ENCODE data around the gene DDX39A. TPM values are rescaled to one million over a fixed set of nuclear protein-coding genes. Genes with fewer than 3 reads are reported as not detected.

The DDX39A gene
- total RNA-seq, 1 donor from 2014 or later: 210 TPM

GRCh38 chr19:14440049-14440448 lies 20.9 kb upstream of the DDX39A start:
- H3K4me3 Mint-ChIP-seq: peak overlapping the region; percentile 87
- ChIA-PET CTCF (no interaction called here), POLR2A (interaction anchor here (0.6 to 1.0 kb wide), 2 partner anchors 22 to 28 kb away, joined by 3 to 4 read pairs; no protein-coding TSS in a partner anchor)
- peak overlapping the region; percentile 88 for H3K27ac Mint-ChIP-seq
- H3K27me3 Mint-ChIP-seq: no peaks in the 10 kb centered on the region
- peaks cover 41% of the 10 kb centered on the region for H3K36me3 Mint-ChIP-seq (ENCODE audit: low read depth)
- no peaks in the 10 kb centered on the region for H3K9me3 Mint-ChIP-seq
- H3K4me1 Mint-ChIP-seq: peaks cover 36% of the 10 kb centered on the region
- peak; percentile 77 for DNase-seq
- ATAC-seq (ENCODE audit: low read depth): peak; percentile 99
- intact Hi-C loops (cut with micrococcal nuclease): loop anchor here (1.0 kb wide), 1 partner anchor 8 kb away; no protein-coding TSS in a partner anchor
- no peak for TF ChIP-seq CTCF (IDR thresholded peaks at IDR 0.05)

GRCh38 chr19:14439014-14439413 lies 19.9 kb upstream of the DDX39A start:
- H3K27ac Mint-ChIP-seq: peak overlapping the region; percentile 79
- DNase-seq (no peak), ATAC-seq (ENCODE audit: low read depth) (no peak)
- POLR2A ChIA-PET: no interaction called here
- peaks cover 47% of the 10 kb centered on the region for H3K4me1 Mint-ChIP-seq
- peaks cover 31% of the 10 kb centered on the region for H3K36me3 Mint-ChIP-seq (ENCODE audit: low read depth)
- no peak for TF ChIP-seq CTCF (IDR thresholded peaks at IDR 0.05)
- CTCF ChIA-PET: interaction anchor here (1.0 kb wide), 1 partner anchor 83 kb away, joined by 3 read pairs; no protein-coding TSS in a partner anchor
- no peak overlapping the region for H3K4me3 Mint-ChIP-seq
- no peaks in the 10 kb centered on the region for H3K9me3 Mint-ChIP-seq
- no peaks in the 10 kb centered on the region for H3K27me3 Mint-ChIP-seq
- intact Hi-C loops (cut with micrococcal nuclease): no loop called here

- ChIA-PET CTCF (interaction anchor here (0.9 to 1.0 kb wide), 2 partner anchors 42 to 237 kb away, joined by 3 read pairs; no protein-coding TSS in a partner anchor), POLR2A (interaction anchor here (0.8 kb wide), 1 partner anchor 13 kb away, joined by 7 read pairs; no protein-coding TSS in a partner anchor)
- ATAC-seq (ENCODE audit: low read depth) (no peak), DNase-seq (no peak)
- peaks cover 20% of the 10 kb centered on the region for H3K36me3 Mint-ChIP-seq (ENCODE audit: low read depth)
- H3K27me3 Mint-ChIP-seq: no peaks in the 10 kb centered on the region
- intact Hi-C loops (cut with micrococcal nuclease): no loop called here
- H3K4me1 Mint-ChIP-seq: peaks cover 47% of the 10 kb centered on the region
- peak overlapping the region; percentile 53 for H3K27ac Mint-ChIP-seq
- H3K9me3 Mint-ChIP-seq: no peaks in the 10 kb centered on the region
- TF ChIP-seq CTCF (IDR thresholded peaks at IDR 0.05): no peak
- H3K4me3 Mint-ChIP-seq: no peak overlapping the region
Observed at GRCh38 chr19:14437578-14438140, 18.5 kb upstream of the DDX39A start.

- no peak for TF ChIP-seq CTCF (IDR thresholded peaks at IDR 0.05)
- Mint-ChIP-seq H3K27me3 (no peaks in the 10 kb centered on the region), H3K27ac (no peak overlapping the region), H3K9me3 (no peaks in the 10 kb centered on the region), H3K36me3 (ENCODE audit: low read depth) (peaks cover 10% of the 10 kb centered on the region), H3K4me1 (peaks cover 51% of the 10 kb centered on the region), H3K4me3 (peak overlapping the region; percentile 16)
- no peak for DNase-seq
- ChIA-PET CTCF (no interaction called here), POLR2A (interaction anchor here (1.2 kb wide), 1 partner anchor 15 kb away, joined by 4 read pairs; no protein-coding TSS in a partner anchor)
- no peak for ATAC-seq (ENCODE audit: low read depth)
- intact Hi-C loops (cut with micrococcal nuclease): no loop called here
Observed at GRCh38 chr19:14435320-14436050, 16.3 kb upstream of the DDX39A start.

Measured in activated B cell treated with CpG ODN at 0.5 μM for 24 hours (primary cell).